HG03064 (cell line): ENCODE measurements around the gene SLC6A18.
"Not testable (repeated sequence)": the region's sequence is repeated elsewhere in the genome, so short reads cannot be mapped to it uniquely, and the experiment has no call there.

Experiments
- ATAC-seq: cut with Tn5 transposase; IDR thresholded peaks from one replicate; pipeline ENCODE4 v1.9.1; 2021; ENCODE audit warnings: low read depth; ENCODE audit not compliant: unreplicated experiment

SLC6A18 gene

DNA sequence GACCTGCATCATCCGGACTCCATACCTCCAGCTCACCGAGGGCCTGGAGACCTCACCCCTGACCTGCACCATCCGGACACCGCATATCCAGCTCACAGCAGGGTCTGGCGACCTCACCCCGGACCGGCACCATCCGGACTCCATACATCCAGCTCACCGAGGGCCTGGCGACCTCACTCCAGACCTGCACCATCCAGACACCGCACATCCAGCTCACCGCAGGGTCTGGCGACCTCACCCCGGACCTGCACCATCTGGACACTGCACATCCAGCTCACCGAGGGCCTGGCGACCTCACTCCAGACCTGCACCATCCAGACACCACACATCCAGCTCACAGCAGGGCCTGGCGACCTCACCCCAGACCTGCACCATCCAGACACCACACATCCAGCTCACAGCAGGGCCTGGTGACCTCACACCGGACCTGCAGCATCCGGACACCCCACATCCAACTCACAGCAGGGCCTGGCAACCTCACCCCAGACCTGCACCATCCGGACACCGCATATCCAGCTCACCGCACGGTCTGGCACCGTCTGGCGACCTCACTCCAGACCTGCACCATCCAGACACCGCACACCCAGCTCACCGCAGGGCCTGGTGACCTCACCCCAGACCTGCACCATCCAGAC, 59.3 kb downstream of the SLC6A18 start:
- ATAC-seq: not testable (repeated sequence)

GRCh38 chr5:1285141-1285540, 60.0 kb downstream of the SLC6A18 start:
- ATAC-seq: no peak

GRCh38 chr5:1285883-1286291, 60.7 kb downstream of the SLC6A18 start:
- no peak for ATAC-seq

DNA sequence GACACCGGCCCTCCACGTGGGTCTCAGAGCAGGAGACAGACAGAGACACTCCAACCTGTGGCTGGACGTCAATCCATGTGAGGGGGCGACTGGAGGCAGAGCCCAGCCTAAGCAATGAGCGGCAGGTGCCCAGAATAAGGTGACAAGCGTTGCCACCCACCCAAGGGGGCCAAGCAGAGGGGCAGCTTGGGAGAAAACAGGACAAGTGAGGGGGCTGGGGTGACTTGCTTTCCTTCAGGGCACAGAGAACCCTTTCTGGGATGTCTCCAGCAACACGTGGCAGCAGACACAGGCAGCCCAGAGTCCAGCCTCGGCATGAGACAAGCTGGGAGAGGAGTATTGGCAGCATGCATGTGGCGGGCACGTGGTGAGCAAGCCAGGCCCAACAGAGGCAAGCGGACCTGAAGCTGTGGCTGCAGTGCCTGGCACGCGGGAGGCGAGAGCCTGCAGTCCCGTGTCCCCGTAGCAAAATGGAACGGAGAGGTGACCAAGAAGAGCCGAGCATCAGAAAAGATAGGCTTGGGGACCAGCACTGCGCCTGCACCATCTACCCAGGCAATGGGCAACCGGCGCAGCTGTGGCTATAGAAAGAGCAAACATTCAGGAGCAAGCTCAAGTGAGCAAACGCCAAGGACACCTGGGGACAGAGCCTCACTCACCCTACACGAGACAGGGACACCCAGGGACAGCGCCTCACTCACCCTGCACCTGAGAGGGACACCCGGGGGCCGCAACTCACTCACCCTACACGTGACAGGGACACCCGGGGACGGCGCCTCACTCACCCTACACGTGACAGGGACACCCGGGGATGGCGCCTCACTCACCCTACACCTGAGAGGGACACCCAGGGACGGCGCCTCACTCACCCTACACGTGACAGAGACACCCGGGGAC, 63.5 kb downstream of the SLC6A18 start:
- ATAC-seq: no peak

DNA sequence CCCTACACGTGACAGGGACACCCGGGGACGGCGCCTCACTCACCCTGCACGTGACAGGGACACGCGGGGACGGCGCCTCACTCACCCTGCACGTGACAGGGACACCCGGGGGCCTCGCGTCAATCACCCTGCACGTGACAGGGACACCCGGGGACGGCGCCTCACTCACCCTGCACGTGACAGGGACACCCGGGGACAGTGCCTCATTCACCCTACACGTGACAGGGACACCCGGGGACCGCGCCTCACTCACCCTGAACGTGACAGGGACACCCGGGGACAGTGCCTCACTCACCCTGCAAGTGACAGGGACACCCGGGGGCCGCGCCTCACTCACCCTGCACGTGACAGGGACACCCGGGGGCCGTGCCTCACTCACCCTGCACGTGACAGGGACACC, 64.4 kb downstream of the SLC6A18 start:
- not testable (repeated sequence) for ATAC-seq

- not testable (repeated sequence) for ATAC-seq
Observed at GRCh38 chr5:1290956-1291355, 65.8 kb downstream of the SLC6A18 start.

DNA sequence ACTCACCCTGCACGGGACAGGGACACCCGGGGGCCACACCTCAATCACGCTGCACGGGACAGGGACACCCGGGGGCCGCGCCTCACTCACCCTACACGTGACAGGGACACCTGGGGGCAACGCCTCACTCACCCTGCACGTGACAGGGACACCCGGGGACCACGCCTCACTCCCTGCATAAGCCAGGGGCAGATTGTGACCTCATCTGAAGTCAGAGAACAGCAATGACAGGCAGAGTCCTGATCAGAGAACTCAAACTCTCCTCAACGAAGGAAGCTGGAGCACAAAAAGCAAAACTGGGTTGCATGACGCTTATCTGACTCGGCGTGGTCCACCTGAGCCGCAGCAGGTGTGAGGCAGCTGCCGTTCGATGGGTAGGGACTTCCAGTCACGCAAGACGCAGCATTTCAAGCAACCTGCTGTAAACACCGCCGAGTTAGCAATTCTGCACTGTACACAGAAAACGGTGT, 66.5 kb downstream of the SLC6A18 start:
- no peak for ATAC-seq

DNA sequence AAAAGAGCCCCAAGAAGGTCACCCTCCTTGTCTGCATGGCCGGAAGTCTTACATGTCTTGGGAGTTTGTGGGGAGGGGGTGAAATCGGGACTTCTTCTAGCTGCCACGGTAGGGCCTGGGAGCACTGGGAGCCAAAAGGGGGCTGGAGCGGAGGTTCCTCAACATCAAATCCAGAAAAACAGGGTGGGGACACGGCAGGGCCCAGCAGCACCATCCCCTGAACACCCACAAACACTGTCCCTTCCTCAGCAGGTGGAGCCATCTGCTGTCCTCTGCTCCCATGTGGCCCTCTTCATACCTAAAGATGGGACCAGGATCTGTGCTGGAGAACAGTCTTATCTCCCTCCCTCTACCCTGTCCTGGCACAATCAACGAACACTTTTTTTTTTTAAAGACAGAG, 67.0 kb downstream of the SLC6A18 start:
- ATAC-seq: no peak

DNA sequence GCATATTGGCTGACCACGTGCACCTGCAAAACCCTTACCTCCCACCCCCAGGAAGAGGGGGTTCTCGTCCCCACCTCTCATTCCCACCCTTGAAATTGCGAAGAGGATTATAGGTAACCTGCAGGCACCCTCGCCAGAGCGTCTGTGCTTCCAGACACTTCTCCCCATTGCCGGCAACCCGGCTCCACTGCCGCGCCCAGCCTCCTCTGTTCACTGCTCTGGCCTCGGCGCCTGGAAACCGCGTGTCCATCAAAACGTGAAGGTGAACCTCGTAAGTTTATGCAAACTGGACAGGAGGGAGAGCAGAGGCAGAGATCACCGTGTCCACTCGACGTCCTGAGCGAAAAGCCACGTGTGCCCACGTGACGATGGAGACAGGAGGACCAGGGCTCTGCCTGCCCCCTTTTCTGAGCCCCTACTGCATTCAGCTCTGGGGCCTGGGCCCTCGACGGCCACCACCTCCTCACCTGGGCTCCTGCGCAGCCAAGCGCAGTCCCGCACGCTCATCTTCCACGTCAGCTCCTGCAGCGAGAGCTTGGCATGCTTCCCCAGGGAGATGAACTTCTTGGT, 67.8 kb downstream of the SLC6A18 start:
- no peak for ATAC-seq

- ATAC-seq: no peak
Observed at GRCh38 chr5:1293416-1294205, 68.4 kb downstream of the SLC6A18 start.

- no peak for ATAC-seq
Observed at GRCh38 chr5:1294206-1294834, 69.1 kb downstream of the SLC6A18 start.

- ATAC-seq: no peak
Observed at GRCh38 chr5:1294835-1295649, 69.9 kb downstream of the SLC6A18 start, which contains the start of gene TERT. TSS of gene TERT (minus strand) at chr5:1295068. CDS start at chr5:1294989, 79 bp downstream.

GRCh38 chr5:1295650-1296037, 70.5 kb downstream of the SLC6A18 start:
- no peak for ATAC-seq
